ENCODE results near the gene TAF10. TPM values are rescaled to one million over a fixed set of nuclear protein-coding genes. Genes with fewer than 3 reads are reported as not detected.

Gene TAF10
- total RNA-seq, 2 donors from 2014 or later, result 115 to 215 TPM

GRCh38 chr11:6637871-6638270 lies 25.9 kb upstream of the TAF10 start:
- Histone ChIP-seq H3K4me3 (no peak overlapping the region), H3K36me3 (replicated peaks in 1 of 2; ENCODE audit: insufficient read depth in 1 of 2, low read depth in 2 of 2) (no peaks in the 10 kb centered on the region), H3K27me3 (no peaks in the 10 kb centered on the region), H3K27ac (peak overlapping the region in 1 of 4 donors; percentile 5), H3K9me3 (no peaks in the 10 kb centered on the region), H3K4me1 (peaks cover 44% of the 10 kb centered on the region)
- DNase-seq (peak in 2 of 4 donors; percentile 47 to 56), ATAC-seq (peak; percentile 56)
- intact Hi-C loops (cut with DNase I), result no loop called here
- TF ChIP-seq CTCF (IDR thresholded peaks at IDR 0.05) (no peak), POLR2A (IDR thresholded peaks at IDR 0.05) (no peak)
- 10 to 17% methylated on average over 3 of the region's 3 CpGs for WGBS, 2 donors

GRCh38 chr11:6636480-6636879 lies 24.5 kb upstream of the TAF10 start:
- DNase-seq (no peak), ATAC-seq (no peak)
- Histone ChIP-seq H3K4me3 (no peak overlapping the region), H3K4me1 (peaks cover 44% of the 10 kb centered on the region), H3K27me3 (no peaks in the 10 kb centered on the region), H3K27ac (peak overlapping the region in 2 of 4 donors; percentile 15 to 69), H3K36me3 (replicated peaks in 1 of 2; ENCODE audit: insufficient read depth in 1 of 2, low read depth in 2 of 2) (no peaks in the 10 kb centered on the region), H3K9me3 (no peaks in the 10 kb centered on the region)
- WGBS, 2 donors, result 86 to 87% methylated on average over 3 of the region's 3 CpGs
- no peak for TF ChIP-seq CTCF (IDR thresholded peaks at IDR 0.05)
- no peak for TF ChIP-seq POLR2A (IDR thresholded peaks at IDR 0.05)
- intact Hi-C loops (cut with DNase I), result no loop called here

GRCh38 chr11:6635082-6635932 lies 23.3 kb upstream of the TAF10 start:
- intact Hi-C loops (cut with DNase I), result no loop called here
- Histone ChIP-seq H3K4me1 (peaks cover 55% of the 10 kb centered on the region), H3K4me3 (no peak overlapping the region), H3K36me3 (replicated peaks in 1 of 2; ENCODE audit: insufficient read depth in 1 of 2, low read depth in 2 of 2) (no peaks in the 10 kb centered on the region), H3K27me3 (no peaks in the 10 kb centered on the region), H3K9me3 (no peaks in the 10 kb centered on the region), H3K27ac (peak overlapping the region; percentile 41 to 76 (median 70))
- TF ChIP-seq CTCF (IDR thresholded peaks at IDR 0.05), result no peak
- no peak for TF ChIP-seq POLR2A (IDR thresholded peaks at IDR 0.05)
- peak in 1 of 4 donors; percentile 58 for DNase-seq
- WGBS, 2 donors, result 28 to 34% methylated on average over 10 of the region's 10 CpGs
- peak; percentile 33 for ATAC-seq

GRCh38 chr11:6634534-6634933 lies 22.5 kb upstream of the TAF10 start:
- intact Hi-C loops (cut with DNase I), result no loop called here
- Histone ChIP-seq H3K9me3 (no peaks in the 10 kb centered on the region), H3K4me3 (no peak overlapping the region), H3K27me3 (no peaks in the 10 kb centered on the region), H3K36me3 (replicated peaks in 1 of 2; ENCODE audit: insufficient read depth in 1 of 2, low read depth in 2 of 2) (no peaks in the 10 kb centered on the region), H3K4me1 (peaks cover 62% of the 10 kb centered on the region), H3K27ac (peak overlapping the region in 3 of 4 donors; percentile 41 to 76 (median 69))
- WGBS, 2 donors, result 14 to 48% methylated on average over 1 of the region's 1 CpG
- DNase-seq (no peak), ATAC-seq (peak; percentile 47)
- no peak for TF ChIP-seq CTCF (IDR thresholded peaks at IDR 0.05)
- no peak for TF ChIP-seq POLR2A (IDR thresholded peaks at IDR 0.05)
